Measurements from ENCODE around the gene SPINK9. TPM values are rescaled to one million over a fixed set of nuclear protein-coding genes. Genes with fewer than 3 reads are reported as not detected.

Gene SPINK9
- total RNA-seq, 1 experiment from 2014 or later = not detected

DNA sequence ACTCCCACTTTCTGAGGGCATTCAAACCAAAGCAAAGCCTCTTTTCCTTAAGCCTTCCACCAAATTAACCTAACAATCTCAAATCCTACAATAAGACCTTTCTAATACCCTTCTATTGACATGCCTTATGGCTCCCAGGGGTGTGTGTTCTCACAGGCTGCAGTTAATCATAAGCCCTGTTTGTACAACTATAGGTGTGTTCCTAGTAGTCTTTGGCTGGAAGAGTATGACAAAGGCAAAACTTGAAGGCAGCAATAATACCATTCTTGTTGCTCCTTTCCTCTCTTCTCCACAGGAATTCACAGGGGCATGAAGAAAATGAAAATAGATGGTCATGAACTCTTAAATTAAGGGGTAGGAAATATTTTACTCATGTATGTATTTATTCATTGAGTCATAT is 37.5 kb downstream of the SPINK9 start:
- no peaks in the 10 kb centered on the region for H3K79me2 ChIP-seq (ENCODE audit: insufficient read depth, low read length)
- H2BK120ac ChIP-seq (ENCODE audit: low read depth, low read length, poor library complexity, severe bottlenecking) = no peak overlapping the region
- no peak overlapping the region for H3T11ph ChIP-seq (ENCODE audit: low read length)
- peak overlapping the region in 1 of 3 experiments; percentile 5; a peak in 1 of 7 replicates for H3K27ac Mint-ChIP-seq
- H2AK5ac ChIP-seq (ENCODE audit: insufficient read length, low read length) = no peak overlapping the region
- H3K27me3 ChIP-seq (ENCODE audit: insufficient read depth, low read length) = no peaks in the 10 kb centered on the region
- H3K9me3 Mint-ChIP-seq = peaks cover 6 to 11% of the 10 kb centered on the region in 2 experiments; a peak in 4 of 5 replicates
- no peaks in the 10 kb centered on the region for H3K79me1 ChIP-seq (ENCODE audit: insufficient read depth, low read depth, low read length, poor library complexity, severe bottlenecking)
- H3K4ac ChIP-seq (ENCODE audit: low read depth, low read length) = no peak overlapping the region
- TF ChIP-seq, protein P1, sequence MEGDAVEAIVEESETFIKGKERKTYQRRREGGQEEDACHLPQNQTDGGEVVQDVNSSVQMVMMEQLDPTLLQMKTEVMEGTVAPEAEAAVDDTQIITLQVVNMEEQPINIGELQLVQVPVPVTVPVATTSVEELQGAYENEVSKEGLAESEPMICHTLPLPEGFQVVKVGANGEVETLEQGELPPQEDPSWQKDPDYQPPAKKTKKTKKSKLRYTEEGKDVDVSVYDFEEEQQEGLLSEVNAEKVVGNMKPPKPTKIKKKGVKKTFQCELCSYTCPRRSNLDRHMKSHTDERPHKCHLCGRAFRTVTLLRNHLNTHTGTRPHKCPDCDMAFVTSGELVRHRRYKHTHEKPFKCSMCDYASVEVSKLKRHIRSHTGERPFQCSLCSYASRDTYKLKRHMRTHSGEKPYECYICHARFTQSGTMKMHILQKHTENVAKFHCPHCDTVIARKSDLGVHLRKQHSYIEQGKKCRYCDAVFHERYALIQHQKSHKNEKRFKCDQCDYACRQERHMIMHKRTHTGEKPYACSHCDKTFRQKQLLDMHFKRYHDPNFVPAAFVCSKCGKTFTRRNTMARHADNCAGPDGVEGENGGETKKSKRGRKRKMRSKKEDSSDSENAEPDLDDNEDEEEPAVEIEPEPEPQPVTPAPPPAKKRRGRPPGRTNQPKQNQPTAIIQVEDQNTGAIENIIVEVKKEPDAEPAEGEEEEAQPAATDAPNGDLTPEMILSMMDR (conservative IDR thresholded peaks at IDR 0.05) = no peak
- no peak overlapping the region for H3K56ac ChIP-seq (ENCODE audit: insufficient read length, low read depth, low read length)
- no peaks in the 10 kb centered on the region for H4K20me1 ChIP-seq (ENCODE audit: control insufficient read depth, insufficient read depth, insufficient read length)
- no peak overlapping the region for H3K4me3 Mint-ChIP-seq
- H3K4me1 ChIP-seq (ENCODE audit: insufficient read depth, low read length) = no peaks in the 10 kb centered on the region
- DNase-seq = no peak
- no peak overlapping the region for H4K91ac ChIP-seq (ENCODE audit: insufficient read length, low read depth, low read length)
- no peak overlapping the region for H2BK20ac ChIP-seq (ENCODE audit: low read depth, low read length, poor library complexity, severe bottlenecking)
- no peak overlapping the region for H3K23ac ChIP-seq (ENCODE audit: insufficient read length, low read depth, low read length)
- H2BK12ac ChIP-seq (ENCODE audit: insufficient read length, low read depth, low read length) = no peak overlapping the region
- no peak overlapping the region for H4K5ac ChIP-seq (ENCODE audit: insufficient read length, low read depth, low read length)
- no peaks in the 10 kb centered on the region for H3K9me3 ChIP-seq (ENCODE audit: control insufficient read depth, low read depth, low read length)
- H3K14ac ChIP-seq (ENCODE audit: insufficient read depth, low read length) = no peak overlapping the region
- no peak overlapping the region for H3K27ac ChIP-seq (ENCODE audit: insufficient read length, low read depth, low read length)
- no peak overlapping the region for H2AFZ ChIP-seq (ENCODE audit: low read length)
- peaks cover 15 to 21% of the 10 kb centered on the region in 2 experiments for H3K4me1 Mint-ChIP-seq
- no peak overlapping the region for H2BK15ac ChIP-seq (ENCODE audit: low read depth, low read length)
- no peaks in the 10 kb centered on the region for H3K27me3 Mint-ChIP-seq (ENCODE audit: low read depth)
- no peak overlapping the region for H3K9ac ChIP-seq (ENCODE audit: extremely low read depth, insufficient read length, low read length)
- no peaks in the 10 kb centered on the region for H3K23me2 ChIP-seq (ENCODE audit: insufficient read length, low read depth, low read length, poor library complexity, severe bottlenecking)
- H3K36me3 Mint-ChIP-seq (ENCODE audit: insufficient read depth in 1 of 3, low read depth in 3 of 3) = peaks cover 0 to 9% (median 0%) of the 10 kb centered on the region in 3 experiments; a peak in 3 of 7 replicates
- no peak overlapping the region for H4K8ac ChIP-seq (replicated peaks; ENCODE audit: insufficient read length, low read depth, low read length)
- no peak overlapping the region for H3K4me2 ChIP-seq (ENCODE audit: insufficient read depth, insufficient read length, low read length)
- no peak overlapping the region for H3K18ac ChIP-seq (ENCODE audit: insufficient read length, low read depth, low read length)
- no peak overlapping the region for H2BK5ac ChIP-seq (ENCODE audit: insufficient read length, low read length)

Measured in H9 (cell line).